Posterior vena cava (tissue), 2 donors: Measurements from ENCODE around the gene ZNF831. TPM values are rescaled to one million over a fixed set of nuclear protein-coding genes. Genes with fewer than 3 reads are reported as not detected.

ENCODE experiments used
- DNase-seq: peaks from one replicate; pipeline ENCODE4 v3.0.0-alpha.2; 2020; ENCODE audit warnings: low spot score
- intact Hi-C, 2 donors: fragments of 100-400 bp; cut with DNase I; formaldehyde crosslinking; loops; one replicate each; pipeline versions ENCODE4 v1.14.1 to v1.14.2; 2022 to 2023
- total RNA-seq, 2 donors: library from RNA; stranded (reverse); fragmentation: NEBNext Ultra II Directional; extraction: Animal tissue kit (Norgen Biotek cat#: 25700); gene quantifications; one replicate each; pipeline ENCODE4 v1.2.1, GENCODE V29; 2021
- donor health status: DM: yes; HTN: yes; CAD: no.
- donor health status: DM: yes; HTN: yes; CAD: no.

Gene ZNF831
- total RNA-seq, 2 donors from 2014 or later, result 0.37 to 0.57 TPM

DNA sequence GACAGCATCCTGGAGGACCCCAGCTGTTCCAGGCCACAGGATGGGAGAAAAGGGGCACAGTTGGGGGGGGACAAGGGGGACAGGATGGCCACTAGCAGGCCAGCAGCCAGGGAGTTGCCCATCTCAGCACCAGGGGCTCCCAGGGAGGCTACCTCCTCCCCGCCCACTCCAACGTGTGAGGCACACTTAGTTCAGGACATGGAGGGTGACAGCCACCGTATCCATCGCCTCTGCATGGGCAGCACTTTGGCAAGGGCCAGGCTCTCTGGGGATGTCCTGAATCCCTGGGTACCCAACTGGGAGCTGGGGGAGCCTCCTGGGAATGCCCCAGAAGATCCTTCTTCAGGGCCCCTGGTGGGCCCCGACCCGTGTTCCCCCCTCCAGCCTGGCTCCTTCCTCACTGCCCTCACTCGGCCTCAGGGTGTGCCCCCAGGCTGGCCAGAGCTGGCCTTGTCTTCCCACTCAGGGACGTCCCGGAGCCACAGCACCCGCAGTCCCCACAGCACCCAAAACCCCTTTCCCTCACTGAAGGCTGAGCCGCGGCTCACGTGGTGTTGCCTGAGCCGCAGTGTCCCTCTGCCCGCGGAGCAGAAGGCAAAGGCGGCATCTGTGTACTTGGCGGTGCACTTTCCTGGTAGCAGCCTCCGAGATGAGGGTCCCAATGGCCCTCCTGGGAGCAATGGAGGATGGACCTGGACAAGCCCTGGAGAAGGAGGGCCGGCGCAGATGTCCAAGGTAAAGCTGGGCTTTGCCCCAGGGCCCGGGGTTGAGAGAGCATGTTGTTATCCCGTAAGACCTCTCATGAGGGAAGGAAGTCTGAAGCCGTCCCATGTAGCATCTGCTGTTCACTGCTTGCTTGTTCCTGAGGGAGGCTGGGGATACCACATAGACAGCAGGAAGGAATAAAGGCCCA, 30.7 kb downstream of the ZNF831 start:
- no peak for DNase-seq
- intact Hi-C loops, result no loop called here

GRCh38 chr20:59195316-59195993, 31.8 kb downstream of the ZNF831 start:
- DNase-seq, result no peak
- intact Hi-C loops, result no loop called here

- no peak for DNase-seq
- intact Hi-C loops, result no loop called here
These were observed 40.7 kb downstream of the ZNF831 start for GRCh38 chr20:59204165-59204894.

GRCh38 chr20:59205044-59205443, 41.4 kb downstream of the ZNF831 start:
- intact Hi-C loops, result no loop called here
- DNase-seq, result no peak

DNA sequence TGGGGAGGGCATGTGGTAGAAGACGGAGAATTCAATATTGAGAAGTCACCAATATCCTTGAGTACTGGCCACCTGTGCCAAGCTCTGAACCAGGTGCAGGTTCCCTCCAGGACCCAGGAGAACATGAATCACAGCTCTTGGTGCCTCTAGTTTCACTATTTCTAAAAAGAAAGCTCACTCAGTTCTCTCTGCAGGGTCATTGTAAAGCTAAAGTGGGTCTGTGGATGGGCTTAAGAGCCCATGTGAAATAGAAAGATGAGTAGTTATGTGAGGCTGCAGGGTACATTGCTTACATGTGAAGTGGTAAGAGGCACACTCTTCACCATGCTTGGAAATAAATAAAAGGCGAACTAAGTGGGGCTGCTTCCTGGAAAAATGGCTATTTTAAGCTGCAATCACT, 43.6 kb downstream of the ZNF831 start:
- DNase-seq, result no peak
- intact Hi-C loops, result no loop called here

- DNase-seq, result no peak
- intact Hi-C loops, result no loop called here
These were observed 44.2 kb downstream of the ZNF831 start for GRCh38 chr20:59207742-59208357.

GRCh38 chr20:59210186-59210585, 46.6 kb downstream of the ZNF831 start:
- intact Hi-C loops, result no loop called here
- DNase-seq, result no peak

DNA sequence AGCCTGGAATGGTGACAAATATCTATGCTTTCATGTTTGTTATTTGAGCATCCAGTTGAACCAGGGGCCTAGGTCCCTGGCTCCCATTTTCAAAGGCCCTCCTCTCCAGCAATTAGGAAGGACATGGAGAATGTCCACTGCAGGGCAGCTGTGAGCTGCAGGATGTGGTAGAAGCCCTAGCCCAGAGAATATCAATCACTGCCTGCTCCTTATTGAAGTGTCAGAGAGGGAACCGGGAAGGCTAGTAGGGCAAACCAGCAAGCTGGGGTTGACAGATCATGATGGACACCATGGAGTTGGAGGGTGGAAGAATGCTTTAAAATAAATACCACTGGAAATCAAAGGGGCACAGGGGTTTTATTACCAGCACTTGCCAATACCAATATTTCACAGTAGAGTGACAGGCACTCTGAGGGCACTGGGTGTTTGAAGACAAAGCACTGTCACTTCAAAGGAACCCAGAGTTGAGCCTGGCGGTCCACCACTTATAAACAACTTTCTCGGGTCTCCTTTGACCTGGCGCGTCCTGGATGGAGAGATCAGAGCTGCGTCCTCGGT, 47.7 kb downstream of the ZNF831 start:
- intact Hi-C loops, result no loop called here
- DNase-seq, result no peak

GRCh38 chr20:59214073-59214472, 50.5 kb downstream of the ZNF831 start:
- no peak for DNase-seq
- intact Hi-C loops, result no loop called here

DNA sequence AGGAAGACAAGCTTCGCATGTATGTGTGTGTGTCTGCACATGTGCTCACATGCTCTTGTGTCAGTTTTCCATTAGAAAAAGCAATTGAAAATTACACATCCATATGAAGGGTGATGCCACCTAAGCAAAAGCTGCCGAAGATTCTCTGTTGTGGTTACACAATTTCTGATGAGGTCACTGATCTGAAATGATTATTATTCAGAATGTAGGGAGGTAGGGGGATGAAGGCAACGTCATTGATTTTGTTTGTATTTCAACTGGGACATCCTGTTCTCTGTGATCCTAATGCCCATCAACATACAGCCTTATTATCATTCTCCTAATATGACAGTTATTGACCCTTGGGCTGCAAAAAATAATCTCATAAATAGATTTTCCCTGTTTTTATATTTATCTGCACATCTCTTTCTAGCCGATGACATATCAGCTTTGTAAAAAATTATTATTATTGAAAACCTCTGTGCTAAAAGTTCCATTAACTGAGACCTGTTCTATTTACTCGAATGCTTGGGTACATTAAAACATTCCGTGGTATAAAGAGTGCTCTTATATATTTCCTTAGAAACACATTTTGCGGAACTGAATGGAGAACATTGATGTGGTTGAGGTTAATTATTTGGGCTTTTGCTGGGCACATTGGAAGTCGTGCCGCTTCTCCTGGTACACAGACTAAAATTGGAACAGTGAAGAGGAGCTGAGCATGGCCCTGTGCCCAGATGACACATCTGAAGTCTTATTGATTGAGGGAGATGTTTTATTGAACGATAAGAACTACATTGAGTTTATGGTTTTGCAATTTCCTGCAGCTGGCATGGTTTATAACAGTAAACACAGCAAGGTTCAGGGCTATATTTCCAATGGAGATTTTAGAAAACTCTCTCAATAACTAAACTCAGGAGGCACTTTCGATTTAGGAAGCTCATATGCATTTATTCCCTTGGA, 51.3 kb downstream of the ZNF831 start:
- intact Hi-C loops, result no loop called here
- no peak for DNase-seq

DNA sequence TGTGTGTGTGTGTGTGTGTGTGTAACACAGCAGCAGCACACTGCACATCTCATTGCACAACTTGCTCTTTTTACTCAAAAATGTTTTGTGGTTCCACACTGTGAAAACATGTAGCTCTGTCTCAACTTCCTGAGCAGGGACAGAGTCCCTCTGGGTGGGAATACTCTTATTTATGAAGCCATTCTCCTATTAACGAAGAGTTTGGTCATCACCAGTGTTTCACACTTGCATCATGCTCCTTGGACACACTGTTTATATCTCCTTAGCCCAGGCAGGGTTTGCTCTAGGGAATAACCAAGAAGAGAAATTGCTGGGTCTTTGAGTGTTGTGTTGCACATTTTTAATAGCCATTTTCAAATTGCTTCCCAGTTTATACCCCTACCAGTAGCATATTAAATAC, 53.6 kb downstream of the ZNF831 start:
- intact Hi-C loops, result no loop called here
- no peak for DNase-seq

GRCh38 chr20:59217794-59218280, 54.2 kb downstream of the ZNF831 start:
- intact Hi-C loops, result no loop called here
- no peak for DNase-seq

GRCh38 chr20:59219211-59219610, 55.6 kb downstream of the ZNF831 start:
- intact Hi-C loops, result no loop called here
- no peak for DNase-seq

- intact Hi-C loops, result loop anchor here (5.0 kb wide), 2 partner anchors 133 to 348 kb away; no protein-coding TSS in a partner anchor
- no peak for DNase-seq
These were observed 56.5 kb downstream of the ZNF831 start for GRCh38 chr20:59220161-59220560.

DNA sequence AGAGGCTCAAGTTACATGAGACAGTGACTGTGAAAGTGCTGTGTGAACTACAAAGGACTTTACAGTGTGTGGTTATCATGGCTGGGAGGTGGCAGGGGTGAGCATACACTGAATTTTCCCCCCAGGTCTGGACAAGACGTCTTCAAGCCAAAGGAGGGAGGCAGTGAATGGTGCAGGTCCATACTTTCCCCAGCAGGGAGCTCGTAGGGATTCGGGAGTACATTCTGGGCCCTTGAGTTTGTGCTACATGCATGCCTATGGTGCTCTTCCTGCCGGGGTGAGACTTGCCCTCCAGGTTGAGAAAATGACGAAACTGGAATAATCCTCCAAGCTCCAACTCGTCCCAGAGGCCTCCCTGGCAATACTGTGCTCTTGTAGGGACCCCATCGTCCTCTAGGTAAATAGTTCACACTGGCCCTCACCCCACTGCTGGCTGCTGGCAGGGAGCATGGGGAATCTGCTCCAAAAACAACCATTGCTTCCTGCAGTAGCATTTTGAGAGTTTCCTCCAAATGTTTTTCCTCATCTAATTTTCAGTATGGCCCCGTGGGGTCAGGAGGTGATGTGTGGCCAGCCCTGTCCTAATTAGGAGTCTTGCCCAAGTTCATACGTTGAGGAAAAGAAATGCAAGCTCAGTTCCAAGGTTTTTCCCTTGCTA, 57.6 kb downstream of the ZNF831 start:
- intact Hi-C loops, result loop anchor here (5.0 kb wide), 2 partner anchors 134 to 349 kb away; no protein-coding TSS in a partner anchor
- DNase-seq, result no peak

DNA sequence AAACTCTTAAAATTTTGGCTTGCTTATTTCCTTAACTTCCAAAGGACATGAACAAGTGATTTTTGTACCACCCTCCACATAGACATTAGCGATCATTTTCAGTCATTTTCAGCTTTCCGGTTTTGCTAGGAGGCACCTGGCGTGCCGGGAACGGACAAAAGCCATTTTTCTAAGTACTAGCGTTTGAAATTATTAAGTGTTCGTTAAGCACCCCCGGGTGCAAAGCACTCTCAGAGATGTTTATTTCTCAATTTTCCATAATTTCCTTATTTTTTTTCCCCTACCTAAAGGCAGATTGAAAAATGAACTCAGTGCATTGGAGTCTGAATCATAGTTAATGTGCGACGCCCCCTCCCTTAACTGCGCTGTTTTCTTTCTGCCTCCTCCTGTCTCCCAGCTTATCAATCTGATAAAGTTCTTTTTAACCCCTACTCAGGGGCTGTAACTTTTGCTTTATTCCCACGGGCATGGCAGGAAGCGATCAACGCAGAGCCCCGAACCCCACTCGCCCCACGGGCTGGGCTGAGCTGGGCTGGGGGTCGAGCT, 58.2 kb downstream of the ZNF831 start:
- no peak for DNase-seq
- intact Hi-C loops, result loop anchor here (5.0 kb wide), 2 partner anchors 134 to 349 kb away; no protein-coding TSS in a partner anchor
